HG03354 (cell line): Measurements from ENCODE around the gene MON1A.
A peak's percentile ranks its signal among the peaks of the same experiment; 100 is the strongest.
"Not testable (repeated sequence)": the region's sequence is repeated elsewhere in the genome, so short reads cannot be mapped to it uniquely, and the experiment has no call there.

Source experiments
- ATAC-seq: cut with Tn5 transposase; IDR thresholded peaks from one replicate; pipeline ENCODE4 v1.9.1; 2021; ENCODE audit warnings: mild to moderate bottlenecking; ENCODE audit not compliant: unreplicated experiment, poor library complexity, severe bottlenecking

MON1A gene

GRCh38 chr3:49925485-49925884 lies 4.1 kb downstream of the MON1A start:
- no peak for ATAC-seq

DNA sequence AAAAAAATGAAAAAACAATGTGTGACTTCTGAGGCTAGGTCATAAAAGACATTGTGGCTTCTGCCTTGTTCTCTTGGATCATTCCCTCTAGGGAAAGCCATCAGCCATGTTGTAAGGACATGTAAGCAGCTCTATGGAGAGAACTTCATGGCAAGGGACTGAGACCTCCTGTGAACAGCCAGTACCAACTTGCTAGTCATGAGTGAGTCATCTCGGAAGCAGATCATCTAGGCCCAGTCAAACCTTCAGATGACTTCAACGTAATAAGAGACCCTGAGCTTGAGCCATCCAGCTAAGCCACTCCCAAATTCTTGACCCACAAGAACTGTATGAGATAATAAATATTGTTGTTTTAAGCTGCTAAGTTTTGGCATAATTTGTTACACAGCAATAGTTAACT lies 4.9 kb downstream of the MON1A start:
- no peak for ATAC-seq

DNA sequence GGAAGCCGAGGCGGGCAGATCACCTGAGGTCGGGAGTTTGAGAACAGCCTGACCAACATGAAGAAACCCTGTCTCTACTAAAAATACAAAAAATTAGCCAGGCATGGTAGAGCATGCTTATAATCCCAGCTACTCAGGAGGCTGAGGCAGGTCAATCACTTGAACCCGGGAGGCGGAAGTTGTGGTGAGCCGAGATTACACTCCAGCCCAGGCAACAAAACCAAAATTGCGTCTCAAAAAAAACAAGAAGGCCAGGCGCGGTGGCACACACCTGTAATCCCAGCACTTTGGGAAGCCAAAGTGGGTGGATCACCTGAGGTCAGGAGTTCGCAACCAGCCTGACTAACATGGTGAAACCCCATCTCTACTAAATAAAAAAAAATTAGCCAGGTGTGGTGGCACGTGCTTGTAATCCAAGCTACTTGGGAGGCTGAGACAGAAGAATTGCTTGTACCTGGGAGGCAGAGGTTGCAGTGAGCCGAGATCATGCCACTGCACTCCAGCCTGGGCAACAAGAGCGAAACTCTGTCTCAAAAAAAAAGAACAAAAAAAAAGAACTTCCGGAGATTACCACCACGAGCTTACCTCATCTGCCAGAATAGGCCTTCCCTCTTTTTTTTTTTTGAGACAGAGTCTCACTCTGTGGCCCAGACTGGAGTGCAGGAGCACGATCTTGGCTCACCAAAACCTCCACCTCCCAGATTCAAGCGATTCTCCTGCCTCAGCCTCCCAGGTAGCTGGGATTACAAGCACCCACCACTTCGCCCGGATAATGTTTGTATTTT lies 11.6 kb downstream of the MON1A start:
- ATAC-seq = not testable (repeated sequence)

DNA sequence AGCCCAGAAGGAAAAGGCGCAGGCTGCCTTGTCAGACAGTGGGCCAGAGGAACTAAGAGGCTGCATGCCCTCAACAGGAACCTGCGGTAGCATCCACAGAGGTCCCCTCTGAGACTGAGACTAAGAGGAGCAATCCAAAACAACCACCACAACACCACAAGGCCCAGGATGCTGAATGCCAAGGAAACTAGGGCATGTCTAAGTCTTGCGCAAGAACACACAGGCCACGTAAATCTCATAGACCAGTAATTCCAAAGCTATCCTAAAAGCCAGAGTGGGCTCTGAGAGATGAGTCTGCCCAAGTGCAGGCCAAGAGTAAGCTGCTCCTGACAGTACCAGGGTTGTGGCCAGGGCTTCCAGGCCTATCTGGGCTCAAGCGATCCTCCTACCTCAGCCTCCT lies 12.9 kb downstream of the MON1A start:
- ATAC-seq = no peak

- no peak for ATAC-seq
Observed at GRCh38 chr3:49914906-49915305, 14.7 kb downstream of the MON1A start.

- no peak for ATAC-seq
Observed at GRCh38 chr3:49912881-49913281, 16.7 kb downstream of the MON1A start.

DNA sequence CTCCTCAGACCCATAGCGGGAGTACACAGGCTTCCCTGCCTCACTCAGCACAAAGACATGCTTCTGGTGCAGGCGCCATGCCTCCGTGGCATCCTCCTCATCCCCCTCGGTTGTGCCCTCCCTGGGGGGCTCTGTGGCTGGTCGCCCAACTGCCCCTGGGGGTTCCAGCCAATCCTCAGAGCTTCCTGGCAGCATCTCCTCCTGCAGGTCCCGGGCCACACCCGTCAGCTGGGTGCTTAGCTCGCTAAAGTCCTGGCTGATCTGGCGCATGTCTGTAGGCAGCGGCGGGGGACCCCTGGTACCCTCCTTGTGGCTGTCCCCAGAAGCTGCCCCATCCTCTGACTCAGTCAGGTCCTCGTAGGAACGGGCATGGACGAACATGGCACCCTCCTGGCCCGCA lies 18.0 kb downstream of the MON1A start:
- ATAC-seq = no peak

DNA sequence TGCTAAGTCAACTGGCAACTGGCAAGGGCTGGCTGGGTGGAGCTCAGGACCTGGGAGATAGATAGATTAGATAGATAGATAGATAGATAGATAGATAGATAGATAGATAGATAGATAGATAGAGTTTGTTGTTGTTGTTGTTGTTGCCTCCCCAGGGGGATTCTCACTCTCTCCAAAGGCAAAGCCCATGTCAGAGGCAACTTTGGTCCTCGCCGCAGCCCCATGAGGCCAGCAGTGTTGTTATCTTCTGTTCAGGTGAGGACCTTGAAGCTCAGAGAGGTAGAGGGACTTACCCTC lies 18.5 kb downstream of the MON1A start:
- ATAC-seq = no peak

- no peak for ATAC-seq
Observed at GRCh38 chr3:49910409-49911123, 19.0 kb downstream of the MON1A start.

DNA sequence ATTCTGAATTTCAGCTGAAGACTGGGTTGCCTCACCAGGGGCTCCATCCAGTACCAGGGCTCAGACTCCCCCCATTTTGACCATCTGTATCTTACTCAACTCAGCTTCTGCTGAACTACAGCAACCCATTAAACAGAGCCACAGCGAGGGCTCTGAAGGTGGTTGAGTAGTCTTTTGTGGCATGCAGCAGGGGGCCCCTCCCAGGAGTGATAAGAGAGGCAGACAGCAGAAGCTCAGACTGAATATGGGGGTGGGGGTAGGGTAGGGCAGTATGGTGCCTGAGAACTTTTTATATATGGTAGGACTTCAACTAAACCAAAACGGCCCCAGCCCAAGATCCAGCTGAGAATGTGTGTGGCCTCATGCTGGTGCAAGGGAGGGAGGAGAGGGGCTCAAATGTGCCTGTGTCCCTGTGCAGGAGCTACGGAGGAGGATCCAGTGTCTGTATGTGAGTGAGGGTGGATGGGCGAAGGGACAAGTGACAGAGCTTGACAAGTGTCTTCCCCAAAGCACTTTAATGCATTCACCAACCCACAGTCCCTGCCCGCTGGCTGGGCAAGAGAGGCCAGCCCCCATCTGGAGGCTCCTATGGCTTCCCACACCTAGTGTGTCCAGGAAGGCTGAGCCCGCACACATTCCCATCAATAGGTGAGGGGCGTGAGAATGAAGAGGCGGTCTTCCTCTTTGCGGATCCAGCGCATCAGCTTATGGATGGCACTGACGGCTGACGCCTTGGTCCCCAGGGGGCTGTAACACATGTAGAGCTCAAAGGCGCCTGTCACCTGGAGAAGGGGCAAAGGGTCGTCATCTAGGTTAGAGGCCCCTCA lies 21.0 kb downstream of the MON1A start:
- no peak for ATAC-seq

GRCh38 chr3:49906073-49906743 lies 23.4 kb downstream of the MON1A start:
- ATAC-seq = no peak

DNA sequence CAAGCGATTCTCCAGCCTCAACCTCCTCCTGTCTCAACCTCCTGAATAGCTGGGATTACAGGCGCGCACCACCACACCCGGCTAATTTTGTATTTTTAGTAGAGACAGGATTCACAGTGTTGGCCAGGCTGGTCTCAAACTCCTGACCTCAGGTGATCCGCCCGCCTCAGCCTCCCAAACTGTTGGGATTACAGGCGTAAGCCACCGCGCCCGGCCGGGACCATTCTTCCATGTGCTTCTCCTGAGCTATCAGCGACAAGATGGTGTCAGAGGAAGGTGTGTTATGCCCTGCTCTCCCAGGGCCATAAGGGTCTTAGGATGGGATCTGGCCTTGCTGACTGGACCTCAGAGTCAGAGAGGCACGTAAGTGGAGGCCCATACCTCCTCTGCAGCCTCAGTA lies 25.2 kb downstream of the MON1A start:
- not testable (repeated sequence) for ATAC-seq

DNA sequence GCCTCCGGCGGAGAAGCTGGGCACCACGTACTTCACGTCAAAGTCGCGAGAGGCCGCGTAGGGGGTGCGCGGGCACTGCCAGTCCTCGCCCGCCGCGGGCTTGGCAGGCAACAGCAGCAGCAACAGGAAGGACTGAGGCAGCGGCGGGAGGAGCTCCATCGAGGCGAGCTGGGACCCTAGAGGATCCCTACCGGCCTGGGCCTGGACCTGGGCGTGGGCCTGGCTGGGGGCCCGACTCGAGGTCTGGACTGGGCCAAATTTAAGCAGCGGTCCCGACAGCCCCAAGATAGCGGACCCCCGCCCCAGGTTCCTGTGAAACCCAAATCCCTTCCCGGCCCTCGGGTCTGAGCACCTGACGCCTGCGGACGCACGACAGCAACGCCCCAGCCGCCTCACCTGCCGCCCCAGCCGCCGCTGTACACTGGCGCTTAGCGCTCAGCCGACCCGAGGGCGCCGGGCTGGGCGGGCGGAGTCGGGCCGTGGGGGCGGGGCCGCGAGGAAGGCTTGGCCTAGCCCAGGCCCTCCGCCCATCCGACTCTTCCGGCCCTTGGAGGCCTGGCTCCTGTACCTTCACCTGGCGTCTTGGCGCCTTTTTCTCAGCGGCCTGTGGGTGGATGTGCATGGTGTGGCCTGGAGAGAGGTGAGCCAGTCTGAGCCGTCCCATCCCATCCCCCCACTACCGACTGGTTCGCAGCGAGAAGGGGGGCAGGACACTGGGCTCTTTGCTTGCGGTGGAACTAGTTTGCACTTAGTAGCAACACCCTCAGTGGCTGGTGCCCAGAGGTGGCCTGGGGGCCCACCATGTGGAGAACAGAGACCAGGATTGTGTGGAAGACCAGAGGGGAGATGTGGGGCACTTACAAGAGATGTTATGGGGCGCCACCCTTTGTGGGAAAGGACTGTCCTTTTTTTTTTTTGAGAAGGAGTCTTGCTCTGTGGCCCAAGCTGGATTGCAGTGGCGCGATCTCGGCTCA lies 25.9 kb downstream of the MON1A start, which contains the start of gene MST1R:
Gene MST1R (minus strand): TSS at position 423 of the 974 bp plus-strand sequence. CDS start 264 bp downstream, at position 159.
- peak; percentile 86 for ATAC-seq

DNA sequence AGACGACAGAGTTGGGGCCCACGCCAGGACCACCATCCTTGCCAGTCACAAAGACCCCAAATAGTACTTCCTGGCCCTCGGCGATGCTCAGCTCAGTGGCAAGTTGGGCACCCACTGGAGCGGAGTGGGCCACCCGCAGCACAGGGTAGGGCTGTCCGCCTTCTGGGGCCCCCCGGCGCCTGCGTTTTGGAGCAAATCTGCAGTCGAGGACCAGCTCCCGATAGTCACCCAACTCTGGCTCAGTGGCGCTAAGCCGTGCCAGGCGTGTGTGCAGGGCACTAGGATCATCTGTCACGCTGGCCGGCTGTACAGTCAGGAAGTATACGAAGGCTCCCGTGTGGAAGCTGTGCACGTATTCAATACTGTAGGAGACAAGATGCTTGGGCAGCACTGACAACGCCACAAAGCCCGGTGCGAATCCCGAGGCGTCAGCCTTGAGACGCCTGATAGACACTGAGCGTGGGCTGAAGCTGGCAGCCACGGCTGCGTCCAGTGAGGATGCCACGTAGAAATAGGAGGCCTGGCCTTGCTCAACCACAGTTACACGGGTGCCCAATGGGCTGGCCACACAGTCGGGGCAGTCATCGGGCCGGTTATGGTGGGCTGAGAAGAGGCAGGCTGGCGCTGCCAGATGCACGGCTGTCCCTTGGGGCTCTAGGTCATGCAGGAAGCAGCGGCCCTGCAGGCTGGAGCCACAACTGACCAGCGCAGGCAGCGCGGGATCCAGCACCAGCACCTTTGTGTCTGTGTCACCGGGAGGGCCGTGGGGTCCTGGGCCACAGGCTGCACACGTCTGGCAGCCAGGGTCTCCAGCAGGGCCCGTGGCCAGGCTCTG lies 26.9 kb downstream of the MON1A start:
- no peak for ATAC-seq

DNA sequence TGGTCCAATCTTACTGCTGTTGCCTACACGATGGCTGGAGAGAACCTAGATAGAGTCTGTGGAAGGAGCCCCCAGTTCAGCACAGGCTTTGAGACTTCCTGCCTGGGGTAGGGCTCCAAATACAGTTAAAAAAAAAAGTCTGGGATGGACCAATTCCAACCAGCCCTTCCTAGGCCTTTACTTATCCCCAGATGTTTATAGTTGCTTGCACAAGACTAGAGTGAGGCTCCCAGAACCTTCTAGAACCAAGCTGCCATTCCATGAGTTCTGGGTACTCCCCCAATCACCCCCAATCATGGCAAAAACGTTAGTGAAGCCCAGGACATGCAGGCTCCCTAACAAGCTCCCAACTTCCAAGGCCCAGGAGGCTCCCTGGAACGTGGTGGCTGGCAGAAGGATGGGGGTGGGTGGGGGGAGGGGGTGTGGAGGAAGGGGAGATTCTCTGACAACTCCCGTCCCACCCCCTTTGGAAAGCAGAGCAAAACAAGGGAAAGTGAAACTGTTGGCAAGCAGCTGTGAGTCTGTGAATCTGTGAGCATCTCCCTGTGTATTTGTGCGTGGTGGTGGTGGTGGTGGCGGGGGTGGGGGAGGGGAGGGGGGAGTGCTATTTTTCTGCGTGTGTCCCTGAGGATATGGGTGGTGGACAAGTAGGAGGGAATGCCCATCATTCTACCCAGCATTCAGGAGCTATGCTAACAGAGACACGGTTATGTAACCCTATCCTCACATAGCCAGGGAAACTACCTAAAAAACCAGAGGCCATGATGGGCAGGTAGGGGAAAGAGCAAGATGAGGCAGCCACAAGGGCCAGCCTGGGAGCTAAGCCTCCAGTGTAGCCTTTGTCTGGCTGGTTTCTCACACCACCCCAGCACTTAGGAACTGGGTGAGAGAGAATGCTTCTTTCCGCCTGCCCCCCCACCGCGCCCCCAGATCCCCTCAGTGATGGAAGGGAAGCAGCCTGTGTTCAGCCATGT lies 28.0 kb downstream of the MON1A start:
- no peak for ATAC-seq

- no peak for ATAC-seq
Observed at GRCh38 chr3:49900491-49901153, 29.0 kb downstream of the MON1A start.
